NCI-H2081 (cell line): ENCODE data around the gene SMIM21.

Experiments
- DNase-seq, 2 experiments: peaks; one replicate each; lab custom pipeline; 2025; lab: John Stamatoyannopoulos, UW

The SMIM21 gene

GRCh38 chr18:75427603-75428002 is at the start of gene SMIM21:
Gene SMIM21, minus strand, starts transcription at chr18:75427703. Its CDS starts 140 bp downstream, at chr18:75427563.
- DNase-seq, result no peak

- no peak for DNase-seq
Observed at GRCh38 chr18:75475228-75475627, 47.7 kb upstream of the SMIM21 start.

GRCh38 chr18:75474332-75474731 is 46.8 kb upstream of the SMIM21 start:
- DNase-seq, result no peak

- no peak for DNase-seq
Observed at GRCh38 chr18:75473316-75473715, 45.8 kb upstream of the SMIM21 start.

GRCh38 chr18:75472906-75473305 is 45.4 kb upstream of the SMIM21 start:
- DNase-seq, result no peak

GRCh38 chr18:75472396-75472795 is 44.9 kb upstream of the SMIM21 start:
- no peak for DNase-seq

- DNase-seq, result no peak
Observed at GRCh38 chr18:75471850-75472249, 44.3 kb upstream of the SMIM21 start.

GRCh38 chr18:75467851-75468250 is 40.3 kb upstream of the SMIM21 start:
- DNase-seq, result no peak

GRCh38 chr18:75467281-75467795 is 39.8 kb upstream of the SMIM21 start:
- no peak for DNase-seq

- no peak for DNase-seq
Observed at GRCh38 chr18:75464356-75464755, 36.9 kb upstream of the SMIM21 start.

- DNase-seq, result no peak
Observed at GRCh38 chr18:75462178-75462832, 34.8 kb upstream of the SMIM21 start.

GRCh38 chr18:75456199-75456631 is 28.7 kb upstream of the SMIM21 start:
- DNase-seq, result no peak

GRCh38 chr18:75455249-75456198 is 28.0 kb upstream of the SMIM21 start:
- DNase-seq, result no peak

- DNase-seq, result no peak
Observed at GRCh38 chr18:75454022-75454795, 26.7 kb upstream of the SMIM21 start.

GRCh38 chr18:75450906-75451305 is 23.4 kb upstream of the SMIM21 start:
- no peak for DNase-seq

- DNase-seq, result no peak
Observed at GRCh38 chr18:75441896-75442295, 14.4 kb upstream of the SMIM21 start.

GRCh38 chr18:75439348-75439747 is 11.8 kb upstream of the SMIM21 start:
- no peak for DNase-seq

GRCh38 chr18:75438891-75439290 is 11.4 kb upstream of the SMIM21 start:
- DNase-seq, result no peak

- no peak for DNase-seq
Observed at GRCh38 chr18:75437979-75438378, 10.5 kb upstream of the SMIM21 start.

GRCh38 chr18:75433098-75433497 is 5.6 kb upstream of the SMIM21 start:
- DNase-seq, result no peak

GRCh38 chr18:75429975-75430374 is 2.5 kb upstream of the SMIM21 start:
- no peak for DNase-seq

- DNase-seq, result no peak
Observed at GRCh38 chr18:75428490-75428889, 987 bp upstream of the SMIM21 start.
